Activated T-helper 1 cell treated with Interleukin-2 at 50 U/mL for 16 hours (primary cell): ENCODE results near the gene TEDC1.

Experiments
- DNase-seq: peaks from one replicate; pipeline ENCODE4 v3.0.0-alpha.2; 2020; ENCODE audit warnings: low read depth

TEDC1 gene

DNA sequence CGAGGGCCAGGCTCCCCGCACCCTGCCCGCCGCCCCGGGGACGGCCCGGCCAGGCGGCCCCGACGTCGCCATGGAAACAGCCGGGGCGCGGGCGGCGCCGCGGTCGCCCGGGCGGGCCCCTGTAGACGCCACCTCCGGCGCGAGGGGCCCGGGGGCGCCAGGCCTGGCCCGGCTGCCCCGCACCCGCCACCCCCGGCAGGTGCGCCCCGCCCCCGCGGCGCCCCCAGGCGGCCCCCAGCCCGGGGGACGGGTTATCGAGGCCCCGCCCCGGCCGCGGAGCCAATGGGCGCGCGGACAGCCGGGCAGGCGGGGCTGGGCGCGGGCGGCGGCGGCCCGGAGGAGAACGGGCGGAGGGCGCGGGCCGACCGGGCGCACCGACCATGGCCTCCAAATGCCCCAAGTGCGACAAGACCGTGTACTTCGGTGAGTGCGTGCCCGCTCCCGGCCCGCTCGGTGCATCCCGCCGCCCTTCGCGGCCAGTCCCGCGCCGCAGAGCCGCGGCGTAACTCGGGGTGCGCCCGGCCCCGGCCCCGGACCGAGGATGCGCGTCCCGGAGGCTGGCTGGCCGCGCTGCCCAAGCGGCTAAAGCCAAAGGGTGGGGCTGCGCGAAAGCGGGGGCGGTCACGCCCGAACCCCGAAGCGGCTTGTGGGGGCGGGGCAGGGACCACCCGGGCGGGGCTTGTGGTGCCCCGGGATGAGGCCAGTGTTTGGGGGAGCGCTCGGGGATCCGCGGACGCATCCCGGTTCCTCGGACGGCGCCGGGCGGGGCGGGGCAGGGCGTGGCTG is 16.4 kb upstream of the TEDC1 start, which contains the start of gene CRIP2:
TSS of gene CRIP2 (plus strand) at position 339 of the 786 bp plus-strand sequence. CDS start at position 381, 42 bp downstream.
- peak; percentile 40 for DNase-seq

DNA sequence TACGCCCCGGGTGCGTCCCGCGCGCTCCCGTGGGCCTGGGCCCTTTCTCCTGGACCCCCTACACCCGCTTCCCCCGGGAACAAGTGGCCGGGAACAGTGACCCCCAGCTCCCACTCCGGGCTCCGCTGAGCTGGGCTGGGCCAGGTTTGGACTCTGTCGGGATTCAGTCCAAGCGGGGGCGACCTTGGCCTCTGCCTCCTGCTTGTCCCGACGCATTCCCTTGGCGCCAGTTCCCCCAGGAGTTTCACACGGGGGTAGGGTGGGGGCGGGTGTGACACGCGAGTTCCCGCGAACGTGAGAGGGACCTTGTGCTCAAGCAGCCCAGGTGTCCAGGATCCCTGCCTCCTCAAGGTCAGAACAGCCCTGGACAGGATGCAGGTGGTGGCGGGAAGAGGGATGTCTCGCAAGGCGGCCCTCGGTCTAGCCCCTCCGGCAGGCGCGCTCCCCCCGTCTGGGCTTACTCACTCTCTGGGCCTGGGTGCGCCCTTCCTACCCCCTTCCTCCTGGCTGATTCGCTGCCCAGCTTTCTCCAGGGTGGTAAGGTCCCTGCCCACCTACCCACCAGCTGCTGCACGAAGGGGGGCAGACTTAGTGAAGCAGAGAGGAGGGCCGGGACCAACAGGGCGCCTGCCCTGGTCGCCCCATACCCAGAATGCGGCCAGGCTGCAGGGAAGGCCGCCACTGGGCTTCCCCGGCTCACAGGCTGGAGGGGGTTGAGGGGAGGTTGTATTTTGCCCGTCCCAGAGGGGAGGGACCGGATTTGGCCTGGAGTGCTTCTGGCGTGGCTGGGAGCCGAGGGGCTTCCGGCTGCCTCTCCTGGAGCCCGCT is 15.6 kb upstream of the TEDC1 start:
- DNase-seq, result no peak

DNA sequence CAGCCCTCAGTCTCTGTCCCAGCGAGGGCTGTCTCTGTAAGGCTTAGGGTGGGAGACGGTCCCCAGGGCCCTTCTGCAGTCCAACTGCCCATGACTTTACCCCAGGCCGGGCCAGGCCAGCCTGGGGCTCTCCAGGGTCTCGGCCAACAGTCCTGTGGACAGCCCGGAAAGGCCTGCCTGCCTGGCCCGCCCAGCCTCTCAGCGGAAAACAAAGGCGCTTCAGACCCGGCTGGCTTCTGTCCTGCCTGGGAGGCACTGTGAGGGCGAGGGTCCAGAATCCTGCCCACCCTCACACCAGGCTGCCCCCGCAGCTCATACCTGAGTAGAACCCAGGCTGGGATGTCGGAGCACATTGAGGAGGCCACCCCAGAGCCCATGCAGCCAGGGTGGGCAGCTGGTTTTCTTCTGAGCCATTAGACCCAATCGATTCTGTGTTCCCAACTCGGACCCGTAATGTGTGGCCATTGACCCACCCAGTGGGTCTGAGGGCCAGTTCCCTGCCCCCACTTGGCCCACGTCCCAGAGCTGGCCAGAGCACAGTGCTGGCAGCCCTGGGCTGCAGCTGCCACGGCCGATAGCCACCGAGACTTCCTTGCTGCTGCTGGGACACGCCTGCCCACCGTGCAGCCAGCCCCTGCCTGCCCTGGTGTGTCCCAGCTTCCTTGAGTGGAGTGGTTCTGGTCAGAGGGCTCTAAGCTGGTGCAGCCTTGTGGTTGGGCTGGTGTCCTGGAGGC is 14.8 kb upstream of the TEDC1 start:
- DNase-seq, result no peak

DNA sequence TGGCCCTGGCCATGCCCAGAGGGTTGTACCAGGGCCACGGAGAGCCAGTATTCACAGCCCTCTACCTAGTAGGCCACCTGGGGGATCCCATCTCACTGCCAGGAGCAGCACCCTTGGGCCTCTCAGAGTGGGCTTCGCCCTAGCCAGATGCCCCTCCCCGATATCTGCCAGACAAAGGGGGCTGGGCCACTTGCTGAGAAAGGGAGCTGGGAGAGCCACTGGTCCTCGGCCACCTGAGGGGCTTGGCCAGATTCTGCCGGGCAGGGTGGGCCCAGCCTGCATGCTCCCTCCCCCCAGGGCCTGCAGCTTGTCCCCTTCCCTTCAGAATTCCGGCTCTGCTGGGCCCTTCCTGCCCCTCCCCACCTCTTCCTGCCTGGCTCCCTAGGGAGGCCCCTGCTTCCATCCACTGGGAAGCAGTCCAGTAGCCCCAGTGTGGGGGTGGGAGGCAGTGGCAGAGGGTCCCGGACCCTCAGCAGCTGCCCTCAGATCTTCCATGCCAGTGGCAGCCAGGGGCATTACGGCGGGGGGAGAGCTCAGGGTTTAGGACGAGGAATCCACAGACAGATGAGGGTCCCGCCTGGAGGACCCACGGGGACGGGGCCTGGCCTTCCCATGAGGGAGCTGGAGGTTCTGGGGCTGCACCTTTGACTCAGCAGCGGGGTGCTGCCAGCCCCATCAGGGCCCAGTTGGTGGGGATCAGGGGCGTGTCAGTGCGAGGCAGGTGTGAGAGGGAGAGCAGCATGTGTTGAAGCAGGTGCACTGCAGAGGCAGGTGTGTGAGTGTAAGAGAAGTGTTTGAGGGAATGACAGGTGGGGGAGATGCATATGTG is 14.0 kb upstream of the TEDC1 start:
- no peak for DNase-seq

DNA sequence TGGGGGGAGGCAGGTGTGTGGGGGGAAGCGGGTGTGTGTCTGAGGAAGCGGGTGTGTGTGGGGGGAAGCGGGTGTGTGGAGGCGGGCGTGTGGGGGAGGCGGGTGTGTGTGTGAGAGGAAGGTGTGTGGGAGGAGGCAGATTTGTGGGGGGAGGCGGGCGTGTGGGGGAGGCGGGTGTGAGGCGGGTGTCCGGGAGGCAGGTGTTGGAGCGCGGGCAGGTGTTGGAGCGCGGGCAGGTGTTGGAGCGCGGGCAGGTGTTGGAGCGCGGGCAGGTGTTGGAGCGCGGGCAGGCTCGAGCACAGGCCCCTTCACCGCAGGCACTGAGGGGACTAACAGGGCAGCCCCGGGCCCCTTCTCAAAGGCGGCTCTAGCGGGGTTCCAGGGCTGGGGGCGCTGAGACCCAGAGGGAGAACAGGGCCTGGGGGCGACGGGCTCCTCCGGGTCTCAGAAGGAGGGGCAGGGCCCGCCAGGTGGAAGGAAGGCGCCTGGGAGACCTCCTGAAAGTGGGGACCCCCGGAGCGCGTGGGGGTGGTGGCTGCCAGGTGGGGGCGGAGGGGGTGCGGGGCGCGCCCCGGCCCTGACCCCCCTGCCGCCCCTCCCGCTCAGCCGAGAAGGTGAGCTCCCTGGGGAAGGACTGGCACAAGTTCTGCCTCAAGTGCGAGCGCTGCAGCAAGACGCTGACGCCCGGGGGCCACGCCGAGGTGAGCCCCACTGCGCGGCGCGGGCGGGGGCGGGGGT is 13.2 kb upstream of the TEDC1 start:
- DNase-seq, result no peak

DNA sequence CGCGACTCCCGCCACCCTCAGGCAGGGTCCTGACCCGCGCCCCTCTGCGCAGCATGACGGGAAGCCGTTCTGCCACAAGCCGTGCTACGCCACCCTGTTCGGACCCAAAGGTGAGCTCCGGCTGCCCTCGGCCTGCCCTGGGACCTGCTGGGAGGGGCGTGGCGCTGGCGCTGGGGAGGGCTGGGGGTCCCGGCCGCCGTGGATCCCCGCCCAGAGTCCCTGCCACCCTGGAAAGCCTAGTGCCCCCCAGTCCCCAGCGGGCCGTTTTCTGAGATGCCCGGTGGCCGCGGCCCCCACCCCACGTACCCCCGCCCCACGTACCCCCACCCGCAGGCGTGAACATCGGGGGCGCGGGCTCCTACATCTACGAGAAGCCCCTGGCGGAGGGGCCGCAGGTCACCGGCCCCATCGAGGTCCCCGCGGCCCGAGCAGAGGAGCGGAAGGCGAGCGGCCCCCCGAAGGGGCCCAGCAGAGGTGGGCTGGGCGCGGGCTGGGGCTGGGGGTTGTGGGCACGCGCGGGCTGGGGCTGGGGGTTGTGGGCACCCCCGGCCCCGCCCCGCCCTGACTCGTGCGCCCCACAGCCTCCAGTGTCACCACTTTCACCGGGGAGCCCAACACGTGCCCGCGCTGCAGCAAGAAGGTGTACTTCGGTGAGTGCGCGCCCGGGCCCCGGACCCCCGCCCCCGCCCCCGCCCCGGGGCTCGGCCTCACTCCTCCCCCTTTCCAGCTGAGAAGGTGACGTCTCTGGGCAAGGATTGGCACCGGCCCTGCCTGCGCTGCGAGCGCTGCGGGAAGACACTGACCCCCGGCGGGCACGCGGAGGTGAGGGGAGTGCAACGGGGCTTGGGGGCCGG is 12.4 kb upstream of the TEDC1 start:
- no peak for DNase-seq

DNA sequence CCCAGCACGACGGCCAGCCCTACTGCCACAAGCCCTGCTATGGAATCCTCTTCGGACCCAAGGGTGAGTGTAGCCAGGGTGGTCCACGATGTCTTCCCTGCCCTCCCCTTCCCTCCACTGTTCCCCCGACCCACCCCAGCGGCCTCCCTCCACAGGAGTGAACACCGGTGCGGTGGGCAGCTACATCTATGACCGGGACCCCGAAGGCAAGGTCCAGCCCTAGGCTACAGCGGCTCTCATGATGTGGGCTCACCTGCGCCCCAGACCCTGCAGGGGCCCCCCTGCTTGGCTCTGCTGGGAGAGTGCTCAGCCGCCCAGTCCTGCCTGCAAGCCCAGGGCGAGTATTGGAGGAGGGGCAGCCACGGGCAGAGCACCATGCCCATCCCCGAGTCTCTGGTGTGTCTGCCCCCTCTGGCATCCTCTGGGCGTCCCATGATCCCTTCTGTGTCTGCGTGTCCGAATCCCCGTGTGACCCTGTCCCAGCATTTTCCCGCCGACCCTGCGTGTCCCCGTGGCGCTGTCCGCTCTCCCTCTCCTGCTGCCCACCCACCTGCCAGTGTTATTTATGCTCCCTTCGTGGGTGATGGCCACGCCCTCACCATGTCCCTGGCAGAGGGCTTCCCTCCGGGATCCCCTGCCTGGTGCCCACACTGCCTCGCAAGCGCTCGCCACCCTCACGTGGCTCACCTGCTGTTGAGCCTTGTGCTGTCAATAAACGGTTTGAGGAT is 11.5 kb upstream of the TEDC1 start:
- DNase-seq, result no peak

DNA sequence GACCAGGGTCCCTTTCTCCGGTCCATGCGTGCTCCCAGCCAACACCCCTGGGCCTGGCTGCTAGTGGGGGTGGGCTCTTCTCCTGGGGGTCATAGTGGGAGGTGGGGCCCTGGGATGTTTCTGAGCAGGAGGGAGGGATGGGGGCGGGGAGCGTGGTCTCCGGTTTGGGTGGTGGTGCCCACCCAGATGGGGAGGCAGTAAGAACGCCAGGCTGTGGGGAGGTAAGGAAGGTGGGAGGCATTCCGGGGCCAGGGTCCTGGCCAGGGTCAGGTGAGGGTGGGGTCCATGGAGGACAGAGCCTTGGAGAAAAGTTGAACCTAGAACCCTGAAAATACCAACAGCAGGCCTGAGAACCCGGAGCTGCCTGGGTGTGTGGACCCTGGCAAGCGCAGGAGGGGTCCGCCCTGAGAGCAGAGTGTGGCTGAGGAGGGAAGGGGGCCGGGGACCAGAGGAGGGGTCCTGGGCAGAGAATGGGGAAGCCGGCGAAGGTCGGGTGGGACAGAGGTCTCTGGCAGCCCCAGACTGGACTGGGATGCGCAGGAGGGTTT is 10.8 kb upstream of the TEDC1 start:
- DNase-seq, result no peak

DNA sequence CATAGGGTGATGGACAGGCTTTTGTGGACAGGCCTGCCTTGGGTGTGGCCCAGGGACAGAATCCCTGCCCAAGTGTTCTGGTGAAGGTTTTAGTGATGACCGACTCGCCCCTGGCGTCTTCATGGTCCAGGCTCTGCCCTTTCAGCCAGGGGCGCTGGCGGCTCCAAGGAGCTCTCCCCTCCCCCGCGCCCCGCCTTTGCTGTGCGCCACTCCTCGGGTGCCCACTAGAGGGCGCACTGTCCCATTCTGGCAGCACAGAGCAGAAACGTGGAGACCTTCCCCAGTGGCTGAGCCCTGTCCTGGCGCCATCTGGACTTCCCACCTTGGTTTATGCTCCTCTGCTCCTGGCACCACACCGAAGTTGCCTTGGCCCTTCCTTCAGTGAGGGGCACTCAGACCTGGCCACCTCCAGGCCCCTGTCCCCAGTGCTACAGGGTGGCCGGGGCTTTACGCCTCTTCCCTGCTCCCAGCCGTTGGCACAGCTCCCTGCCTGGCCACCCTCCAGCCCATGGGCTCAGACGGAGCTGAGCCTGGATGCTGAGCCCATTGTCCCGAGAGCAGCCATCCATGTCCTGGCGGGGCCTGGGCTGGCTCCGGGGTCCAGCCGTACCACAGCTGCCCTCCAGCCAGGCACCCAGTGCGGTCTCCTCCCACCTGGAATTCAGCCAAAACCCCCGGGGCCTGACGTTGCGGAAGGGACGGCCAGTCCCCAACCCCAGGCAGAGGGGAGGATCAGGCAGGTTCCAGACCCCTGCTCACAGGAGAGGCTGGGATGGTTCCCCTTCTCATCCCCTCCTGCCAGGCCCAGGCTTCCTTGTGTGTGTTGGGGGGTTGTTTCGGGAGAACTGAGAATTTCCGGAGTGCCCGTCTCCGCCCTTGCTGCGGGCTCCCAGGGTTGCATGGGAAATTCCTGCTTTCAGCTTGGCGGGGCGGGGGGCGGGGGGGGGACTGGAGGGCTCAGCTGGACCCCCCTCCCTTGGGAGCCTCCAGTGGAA is 9.9 kb upstream of the TEDC1 start:
- DNase-seq, result peak; percentile 83

DNA sequence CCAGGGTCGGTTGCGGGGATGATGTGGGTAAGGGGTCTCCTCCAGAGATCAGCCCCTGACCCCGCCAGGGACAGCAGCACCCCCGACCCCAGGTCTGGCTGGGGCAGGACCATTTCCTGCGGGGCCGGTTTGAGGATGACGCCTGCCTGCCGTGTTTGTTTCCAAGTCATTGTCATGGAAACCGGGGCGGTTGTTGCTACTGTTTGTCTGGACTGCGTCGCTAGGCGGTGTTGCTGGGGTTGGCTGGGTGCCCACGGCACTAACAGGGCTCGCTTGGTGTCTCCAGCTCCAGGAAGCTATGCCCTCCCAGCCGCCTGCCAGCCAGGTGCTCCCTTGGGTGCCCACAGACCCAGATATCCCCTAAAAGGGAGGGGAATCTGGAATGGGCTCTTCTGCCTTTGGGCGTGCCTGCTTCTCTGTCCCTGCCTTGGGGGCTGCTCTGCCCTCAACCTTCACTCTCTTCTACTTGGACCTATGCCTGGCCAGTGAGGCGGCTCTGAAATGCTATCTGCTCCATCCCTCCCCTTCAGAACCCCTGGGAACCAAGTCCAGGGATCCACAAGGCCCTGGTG is 9.1 kb upstream of the TEDC1 start:
- DNase-seq, result peak; percentile 91

DNA sequence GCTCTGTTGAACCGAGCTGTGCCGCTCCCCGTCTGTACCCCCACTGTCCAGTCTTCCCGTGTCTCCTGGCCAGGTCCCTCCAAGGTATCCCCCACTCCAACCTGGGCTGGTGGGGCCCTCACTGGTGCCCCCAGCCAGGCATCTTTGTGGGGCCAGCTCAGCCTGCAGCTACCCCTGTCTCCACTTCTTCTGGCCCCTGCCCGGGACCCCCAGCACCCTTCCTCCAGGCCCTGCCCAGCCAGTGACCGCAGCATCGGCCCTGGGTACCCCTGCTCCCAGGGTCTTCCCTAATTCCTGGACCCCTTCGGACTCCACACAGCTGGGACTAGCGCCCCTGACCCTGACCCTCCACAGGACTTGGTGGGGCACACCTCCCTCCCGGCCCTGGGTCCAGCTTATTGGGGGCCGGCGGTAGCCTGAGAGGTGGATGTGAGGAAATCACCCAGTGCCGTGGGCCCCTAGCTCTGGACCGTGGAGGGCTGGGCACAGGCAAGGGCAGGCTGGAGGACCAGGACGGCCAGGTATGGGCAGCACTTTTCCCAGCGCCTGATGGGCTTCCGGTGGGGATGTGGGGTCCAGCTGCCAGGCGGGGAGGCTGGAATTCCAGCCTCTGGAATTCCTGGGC is 8.4 kb upstream of the TEDC1 start:
- DNase-seq, result no peak

DNA sequence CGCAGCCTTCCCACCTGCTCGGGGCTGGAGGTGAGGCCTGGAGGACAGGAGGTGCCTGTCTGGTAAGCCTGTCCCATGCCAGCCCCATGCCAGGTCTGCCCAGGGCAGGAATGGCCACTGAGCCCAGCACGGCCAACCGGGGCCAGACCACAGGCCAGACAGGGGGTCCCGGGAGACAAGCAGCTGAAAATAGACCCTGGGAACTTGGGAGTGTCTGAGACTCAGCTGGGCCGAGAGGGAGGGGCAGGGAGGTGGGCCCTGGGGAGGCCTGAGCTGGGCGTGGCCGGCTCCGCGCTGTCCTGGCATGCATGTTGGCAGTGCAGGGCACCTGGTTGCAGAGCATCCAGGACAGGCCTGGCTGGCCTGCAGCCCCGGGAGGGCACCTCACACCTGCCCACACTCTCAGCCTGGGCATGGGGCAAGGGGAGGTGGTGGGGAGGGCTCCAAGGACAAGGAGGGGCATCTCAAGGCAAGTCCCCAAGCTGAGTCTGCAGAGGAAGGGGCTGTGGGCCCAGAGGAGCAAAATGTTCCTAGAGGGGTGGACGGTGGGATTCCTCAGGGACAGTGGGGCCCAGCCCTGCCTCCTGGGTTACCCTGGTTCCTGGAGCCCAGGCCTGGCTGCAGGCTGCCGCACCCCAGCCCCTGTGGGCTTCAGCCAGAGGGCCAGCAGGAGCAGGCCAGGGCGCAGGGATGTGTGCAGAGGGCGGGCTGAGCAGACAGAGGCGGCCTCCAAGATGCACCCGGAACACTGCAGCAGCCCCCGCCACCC is 7.6 kb upstream of the TEDC1 start:
- DNase-seq, result no peak

DNA sequence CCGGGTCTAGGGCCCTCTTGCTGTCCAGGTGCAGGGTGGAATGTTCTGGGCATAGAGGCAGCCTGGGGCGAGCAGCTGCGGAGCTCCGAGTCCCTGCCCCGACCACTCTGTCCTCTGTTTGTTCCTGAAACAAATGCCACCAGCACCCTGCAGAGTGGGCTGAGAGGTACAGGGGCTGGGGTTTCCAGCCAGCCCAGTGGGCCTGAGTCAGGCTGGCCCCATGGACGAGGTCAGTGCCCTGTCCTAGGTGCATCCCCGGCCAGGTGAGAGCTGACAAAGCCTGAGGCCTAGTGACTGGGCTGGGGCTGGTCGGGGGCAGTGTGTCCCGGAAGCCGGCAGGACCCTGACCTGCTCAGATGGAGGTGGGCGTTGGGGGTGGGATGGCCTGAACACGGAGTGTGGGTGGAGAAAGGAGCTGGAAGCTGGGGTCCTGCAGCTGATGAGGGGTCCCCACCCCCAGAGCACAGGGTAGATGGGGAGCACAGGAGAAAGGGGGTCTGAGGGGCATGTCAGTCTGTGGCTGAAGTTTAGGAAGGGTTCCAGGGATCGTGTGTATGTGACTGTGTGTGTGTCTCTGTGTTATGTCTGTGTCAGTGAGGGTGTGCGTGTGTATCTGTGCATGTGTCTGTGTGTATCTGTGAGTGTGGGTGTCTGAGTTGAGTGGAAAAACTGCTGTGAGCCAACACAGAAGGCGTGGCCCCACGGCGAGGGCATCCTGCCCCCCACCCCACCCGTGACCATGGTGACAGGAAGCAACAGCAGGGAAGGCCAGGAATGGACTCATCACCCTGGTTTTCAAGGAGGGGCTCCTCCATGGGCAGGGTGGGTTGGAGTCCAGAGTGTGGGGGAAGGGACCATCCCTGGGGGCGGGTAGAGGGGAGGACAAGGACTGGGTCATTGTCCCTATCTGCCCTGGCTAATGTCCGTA is 6.7 kb upstream of the TEDC1 start:
- DNase-seq, result peak; percentile 55

DNA sequence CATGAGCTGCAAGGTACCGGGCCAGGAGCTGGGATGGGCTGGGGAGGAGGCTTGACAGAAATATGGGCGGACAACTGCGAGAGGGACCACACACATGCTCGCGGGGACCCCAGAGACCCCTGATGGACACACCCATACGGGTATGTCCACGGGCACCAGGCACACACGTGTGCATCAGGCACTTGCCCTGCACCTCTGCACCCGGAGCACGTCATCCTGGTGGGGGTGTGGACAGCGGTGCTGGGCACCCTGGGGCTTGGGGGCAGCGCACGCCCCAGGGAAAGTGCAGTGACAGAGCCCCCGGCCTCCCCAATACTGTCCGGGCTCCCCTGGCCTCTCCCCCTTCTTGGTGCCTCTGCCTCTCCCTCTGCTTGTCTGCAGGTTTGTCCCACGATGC is 6.1 kb upstream of the TEDC1 start:
- DNase-seq, result no peak

DNA sequence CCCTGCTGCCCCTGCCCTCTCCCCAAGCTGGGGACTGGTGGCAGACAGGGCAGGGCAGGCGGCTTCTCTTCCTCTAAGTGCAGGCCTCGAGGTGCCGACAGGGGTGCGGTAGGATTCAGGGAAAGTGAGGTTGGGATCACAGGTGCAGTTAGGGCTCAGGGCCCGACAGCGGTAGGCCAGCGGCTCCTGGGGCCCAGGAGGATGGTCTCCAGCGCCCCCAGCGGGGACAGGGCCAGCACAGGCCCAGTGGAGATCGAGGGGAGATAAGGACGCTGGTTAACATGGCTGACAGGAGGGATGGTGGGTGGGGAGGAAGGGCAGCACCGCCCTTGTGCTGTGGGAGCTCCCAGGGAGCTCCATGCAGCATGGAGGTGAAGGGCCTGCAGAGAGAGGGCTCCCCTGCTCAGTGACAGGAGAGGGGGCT is 5.3 kb upstream of the TEDC1 start:
- DNase-seq, result no peak
